ENCODE measurements around the gene NKX6-1. TPM values are rescaled to one million over a fixed set of nuclear protein-coding genes. Genes with fewer than 3 reads are reported as not detected.
A peak's percentile ranks its signal among the peaks of the same experiment; 100 is the strongest.

NKX6-1 gene
- total RNA-seq, 4 donors from 2014 or later, result 0.40 to 19.1 TPM; not detected in 2

GRCh38 chr4:84501202-84501503 is 2.1 kb upstream of the NKX6-1 start:
- no peaks in the 10 kb centered on the region for H3K9me3 ChIP-seq
- DNase-seq, result no peak
- WGBS, 2 donors, result 4 to 12% methylated on average over 10 of the region's 10 CpGs
- no peaks in the 10 kb centered on the region for H3K27me3 ChIP-seq
- intact Hi-C loops (cut with DNase I), result loop anchor here (10.0 kb wide), 3 partner anchors 736 to 996 kb away; no protein-coding TSS in a partner anchor
- no peaks in the 10 kb centered on the region for H3K36me3 ChIP-seq
- TF ChIP-seq POLR2A (IDR thresholded peaks at IDR 0.05) (no peak), CTCF (IDR thresholded peaks at IDR 0.05) (no peak)
- H3K27ac ChIP-seq, result no peak overlapping the region
- H3K4me1 ChIP-seq, result peaks cover 0 to 32% of the 10 kb centered on the region in 2 donors
- H3K4me3 ChIP-seq (replicated peaks in 1 of 3), result no peak overlapping the region

GRCh38 chr4:84500386-84501201 is 1.5 kb upstream of the NKX6-1 start:
- no peaks in the 10 kb centered on the region for H3K9me3 ChIP-seq
- TF ChIP-seq POLR2A (IDR thresholded peaks at IDR 0.05) (no peak), CTCF (IDR thresholded peaks at IDR 0.05) (no peak)
- H3K4me1 ChIP-seq, result peaks cover 0 to 32% of the 10 kb centered on the region in 2 donors
- no peaks in the 10 kb centered on the region for H3K27me3 ChIP-seq
- no peaks in the 10 kb centered on the region for H3K36me3 ChIP-seq
- no peak overlapping the region for H3K27ac ChIP-seq
- intact Hi-C loops (cut with DNase I), result loop anchor here (10.0 kb wide), 3 partner anchors 736 to 996 kb away; no protein-coding TSS in a partner anchor
- no peak overlapping the region for H3K4me3 ChIP-seq (replicated peaks in 1 of 3)
- WGBS, 2 donors, result 17 to 20% methylated on average over 20 to 22 of the region's 22 CpGs
- no peak for DNase-seq

- Histone ChIP-seq H3K9me3 (no peaks in the 10 kb centered on the region), H3K27ac (peak overlapping the region in 1 of 3 donors; percentile 31), H3K36me3 (no peaks in the 10 kb centered on the region), H3K27me3 (no peaks in the 10 kb centered on the region), H3K4me1 (peaks cover 0 to 32% of the 10 kb centered on the region in 2 donors), H3K4me3 (replicated peaks in 1 of 3) (peak overlapping the region in 1 of 3 donors; percentile 27)
- WGBS, 2 donors, result 4 to 6% methylated on average over 11 of the region's 11 CpGs
- no peak for DNase-seq
- intact Hi-C loops (cut with DNase I), result loop anchor here (10.0 kb wide), 1 partner anchor 345 kb away; no protein-coding TSS in a partner anchor
- TF ChIP-seq POLR2A (IDR thresholded peaks at IDR 0.05), result no peak
- TF ChIP-seq CTCF (IDR thresholded peaks at IDR 0.05), result no peak
Measured at GRCh38 chr4:84499624-84499982, 511 bp upstream of the NKX6-1 start.

- H3K27me3 ChIP-seq, result no peaks in the 10 kb centered on the region
- H3K9me3 ChIP-seq, result no peaks in the 10 kb centered on the region
- H3K27ac ChIP-seq, result peak overlapping the region in 2 of 3 donors; percentile 11 to 92
- peak; percentile 56 to 60 for DNase-seq
- H3K36me3 ChIP-seq, result no peaks in the 10 kb centered on the region
- TF ChIP-seq CTCF (IDR thresholded peaks at IDR 0.05) (no peak), POLR2A (IDR thresholded peaks at IDR 0.05) (peak in 1 of 2 donors; percentile 59)
- peak overlapping the region in 1 of 3 donors; percentile 27 for H3K4me3 ChIP-seq (replicated peaks in 1 of 3)
- peaks cover 0 to 36% of the 10 kb centered on the region in 2 donors for H3K4me1 ChIP-seq
- 3% methylated on average over 42 to 52 of the region's 63 CpGs for WGBS, 2 donors
- intact Hi-C loops (cut with DNase I), result loop anchor here (10.0 kb wide), 1 partner anchor 344 kb away; no protein-coding TSS in a partner anchor
Measured at GRCh38 chr4:84498203-84498934, 723 bp downstream of the NKX6-1 start.

Data from thyroid gland (tissue), 4 donors.